Lung (tissue), 12 donors: ENCODE data around the gene CANT1. TPM values are rescaled to one million over a fixed set of nuclear protein-coding genes. Genes with fewer than 3 reads are reported as not detected.

Experiments
- ATAC-seq: fragments of 200-7000 bp; cut with Tn5 transposase; one replicate; pipeline ENCODE4 v1.9.1; 2020; ENCODE audit warnings: moderate number of reproducible peaks; ENCODE audit not compliant: insufficient read depth, low FRiP score
- DNase-seq, 3 donors: peaks; one replicate each; pipeline ENCODE4 v3.0.0-alpha.2; 2013 to 2017
- H3K27ac ChIP-seq, 2 donors: one replicate each; pipeline ENCODE4 v1.5.1; 2013; ENCODE audit warnings: mild to moderate bottlenecking in 2 of 2, moderate library complexity in 2 of 2, control low read depth in 1 of 2, inconsistent platforms in 1 of 2, low read depth in 1 of 2, low read length in 1 of 2
- H3K27me3 ChIP-seq, 3 donors: one replicate each; pipeline ENCODE4 v1.5.1; 2013; ENCODE audit warnings: low read length in 2 of 3; ENCODE audit not compliant: control insufficient read depth in 3 of 3, insufficient read depth in 3 of 3
- H3K36me3 ChIP-seq, 4 donors: one replicate each; pipeline ENCODE4 v1.5.1; 2013; ENCODE audit warnings: low read length in 4 of 4, mild to moderate bottlenecking in 1 of 4, moderate library complexity in 1 of 4; ENCODE audit not compliant: control insufficient read depth in 4 of 4, insufficient read depth in 4 of 4
- H3K4me1 ChIP-seq, 5 donors: one replicate each; pipeline ENCODE4 v1.5.1; 2013; ENCODE audit warnings: low read length in 5 of 5, mild to moderate bottlenecking in 2 of 5, moderate library complexity in 1 of 5; ENCODE audit not compliant: control insufficient read depth in 5 of 5, insufficient read depth in 5 of 5
- H3K4me3 ChIP-seq: one replicate; pipeline ENCODE4 v1.5.1; 2013; ENCODE audit warnings: mild to moderate bottlenecking, control low read depth, moderate library complexity
- H3K9ac ChIP-seq, 2 donors: one replicate each; pipeline ENCODE4 v1.5.1; 2013; ENCODE audit warnings: low read length in 2 of 2, control low read depth in 1 of 2; ENCODE audit not compliant: insufficient read depth in 1 of 2
- H3K9me3 ChIP-seq, 4 donors: one replicate each; pipeline ENCODE4 v1.5.1; 2013; ENCODE audit warnings: low read length in 3 of 4, mild to moderate bottlenecking in 1 of 4, moderate library complexity in 1 of 4; ENCODE audit not compliant: control insufficient read depth in 4 of 4, insufficient read depth in 3 of 4
- WGBS, 2 donors: extraction: QIAGEN DNeasy Blood & Tissue Kit; methylation state at CpG; one replicate each; pipeline ENCODE4 v1.1.7; 2013; 5-methylcytosine and 5-hydroxymethylcytosine counted together
- polyA plus RNA-seq, 2 donors: library from polyadenylated mRNA; stranded (reverse); fragments of 200-250 nt; gene quantifications; one replicate each; pipeline ENCODE4 v1.2.1, GENCODE V29; 2013
- total RNA-seq, 2 donors: library from RNA; depleted of rRNA in 1 of 2; stranded (reverse); fragments of >200 nt in 1 of 2; gene quantifications; one replicate each; pipeline ENCODE4 v1.2.1, GENCODE V29; 2014 to 2021
- TF ChIP-seq, protein P1 (sequence below): IDR thresholded peaks from 2 replicates; pipeline ENCODE4 v1.5.1; 2012; ENCODE audit warnings: mild to moderate bottlenecking; ENCODE audit errors: control extremely low read depth, extremely low read depth
- donor health status: control.
- donor health status: control.
- donor health status: Bipolar disorder and iron deficiency.
- donor health status: healthy.
- donor health status: DM: yes; HTN: yes; CAD: no.

Gene CANT1
- total and polyA plus RNA-seq, 4 donors: 8.5 to 75.8 (median 48.7) TPM

DNA sequence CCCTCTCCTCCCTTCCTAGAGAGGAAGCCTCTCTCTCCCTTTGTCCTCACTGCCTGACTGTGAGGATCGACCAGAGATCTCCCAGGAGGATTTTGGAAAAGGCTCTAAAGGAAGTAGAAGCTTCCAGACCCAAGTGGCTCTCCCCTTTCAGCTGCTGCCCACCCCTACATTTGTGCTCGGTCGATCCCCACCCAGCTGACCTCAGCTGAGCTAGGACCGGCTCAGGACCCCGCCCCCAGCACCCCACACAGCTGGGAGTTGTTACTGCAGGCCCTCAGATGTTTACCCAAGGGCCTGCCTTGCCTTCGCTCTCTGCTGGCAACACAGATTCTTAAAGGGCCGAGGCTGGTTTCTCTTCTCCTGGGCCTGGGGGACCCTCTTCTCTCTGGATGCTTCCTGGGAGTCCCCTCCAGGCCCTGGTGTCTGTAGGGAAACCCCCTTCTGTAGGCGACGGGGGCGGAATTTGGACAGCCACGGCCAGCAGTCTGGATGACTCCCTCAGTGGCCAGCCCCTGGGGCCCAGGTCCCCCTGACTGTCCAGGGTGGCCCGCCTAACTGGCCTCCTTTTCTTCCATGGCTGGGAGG, 57.5 kb downstream of the CANT1 start:
- no peaks in the 10 kb centered on the region for H3K27me3 ChIP-seq
- TF ChIP-seq, protein P1, sequence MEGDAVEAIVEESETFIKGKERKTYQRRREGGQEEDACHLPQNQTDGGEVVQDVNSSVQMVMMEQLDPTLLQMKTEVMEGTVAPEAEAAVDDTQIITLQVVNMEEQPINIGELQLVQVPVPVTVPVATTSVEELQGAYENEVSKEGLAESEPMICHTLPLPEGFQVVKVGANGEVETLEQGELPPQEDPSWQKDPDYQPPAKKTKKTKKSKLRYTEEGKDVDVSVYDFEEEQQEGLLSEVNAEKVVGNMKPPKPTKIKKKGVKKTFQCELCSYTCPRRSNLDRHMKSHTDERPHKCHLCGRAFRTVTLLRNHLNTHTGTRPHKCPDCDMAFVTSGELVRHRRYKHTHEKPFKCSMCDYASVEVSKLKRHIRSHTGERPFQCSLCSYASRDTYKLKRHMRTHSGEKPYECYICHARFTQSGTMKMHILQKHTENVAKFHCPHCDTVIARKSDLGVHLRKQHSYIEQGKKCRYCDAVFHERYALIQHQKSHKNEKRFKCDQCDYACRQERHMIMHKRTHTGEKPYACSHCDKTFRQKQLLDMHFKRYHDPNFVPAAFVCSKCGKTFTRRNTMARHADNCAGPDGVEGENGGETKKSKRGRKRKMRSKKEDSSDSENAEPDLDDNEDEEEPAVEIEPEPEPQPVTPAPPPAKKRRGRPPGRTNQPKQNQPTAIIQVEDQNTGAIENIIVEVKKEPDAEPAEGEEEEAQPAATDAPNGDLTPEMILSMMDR: no peak
- peak overlapping the region in 1 of 2 donors; percentile 49 for H3K9ac ChIP-seq
- DNase-seq (peak; percentile 74 to 88 (median 79)), ATAC-seq (no peak)
- peaks cover 0 to 17% (median 7%) of the 10 kb centered on the region in 4 donors for H3K9me3 ChIP-seq
- peaks cover 0 to 36% (median 13%) of the 10 kb centered on the region in 5 donors for H3K4me1 ChIP-seq
- peaks cover 0 to 4% (median 0%) of the 10 kb centered on the region in 4 donors for H3K36me3 ChIP-seq
- H3K27ac ChIP-seq: no peak overlapping the region
- 54 to 67% methylated on average over 12 of the region's 12 CpGs for WGBS, 2 donors
- H3K4me3 ChIP-seq: no peak overlapping the region

DNA sequence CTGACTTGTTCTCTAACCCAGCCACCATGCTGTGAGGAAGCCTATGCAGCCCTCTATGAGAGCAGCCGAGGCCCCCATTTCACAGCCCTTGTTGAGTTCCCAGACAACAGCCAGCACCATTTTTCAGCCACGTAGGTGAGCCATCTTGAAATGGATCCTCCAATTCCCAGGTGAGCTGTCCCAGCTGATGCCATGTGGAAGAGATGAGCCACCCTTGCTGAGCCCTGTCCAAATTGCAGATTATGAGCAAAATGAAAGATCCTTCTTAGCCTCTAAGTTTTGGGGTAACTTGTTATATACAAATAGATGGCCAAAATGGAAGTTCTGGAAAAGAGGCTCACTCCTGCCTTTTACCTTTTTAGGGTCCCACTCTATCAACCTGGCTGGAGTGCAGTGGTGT, 58.7 kb downstream of the CANT1 start:
- DNase-seq: no peak
- Histone ChIP-seq H3K4me1 (peaks cover 0 to 29% (median 13%) of the 10 kb centered on the region in 5 donors), H3K9ac (no peak overlapping the region), H3K9me3 (peaks cover 0 to 17% (median 7%) of the 10 kb centered on the region in 4 donors), H3K27ac (no peak overlapping the region), H3K27me3 (no peaks in the 10 kb centered on the region), H3K36me3 (peaks cover 0 to 4% (median 0%) of the 10 kb centered on the region in 4 donors), H3K4me3 (no peak overlapping the region)
- no peak for ATAC-seq
- 92 to 98% methylated on average over 2 of the region's 2 CpGs for WGBS, 2 donors
- TF ChIP-seq, protein P1: no peak

DNA sequence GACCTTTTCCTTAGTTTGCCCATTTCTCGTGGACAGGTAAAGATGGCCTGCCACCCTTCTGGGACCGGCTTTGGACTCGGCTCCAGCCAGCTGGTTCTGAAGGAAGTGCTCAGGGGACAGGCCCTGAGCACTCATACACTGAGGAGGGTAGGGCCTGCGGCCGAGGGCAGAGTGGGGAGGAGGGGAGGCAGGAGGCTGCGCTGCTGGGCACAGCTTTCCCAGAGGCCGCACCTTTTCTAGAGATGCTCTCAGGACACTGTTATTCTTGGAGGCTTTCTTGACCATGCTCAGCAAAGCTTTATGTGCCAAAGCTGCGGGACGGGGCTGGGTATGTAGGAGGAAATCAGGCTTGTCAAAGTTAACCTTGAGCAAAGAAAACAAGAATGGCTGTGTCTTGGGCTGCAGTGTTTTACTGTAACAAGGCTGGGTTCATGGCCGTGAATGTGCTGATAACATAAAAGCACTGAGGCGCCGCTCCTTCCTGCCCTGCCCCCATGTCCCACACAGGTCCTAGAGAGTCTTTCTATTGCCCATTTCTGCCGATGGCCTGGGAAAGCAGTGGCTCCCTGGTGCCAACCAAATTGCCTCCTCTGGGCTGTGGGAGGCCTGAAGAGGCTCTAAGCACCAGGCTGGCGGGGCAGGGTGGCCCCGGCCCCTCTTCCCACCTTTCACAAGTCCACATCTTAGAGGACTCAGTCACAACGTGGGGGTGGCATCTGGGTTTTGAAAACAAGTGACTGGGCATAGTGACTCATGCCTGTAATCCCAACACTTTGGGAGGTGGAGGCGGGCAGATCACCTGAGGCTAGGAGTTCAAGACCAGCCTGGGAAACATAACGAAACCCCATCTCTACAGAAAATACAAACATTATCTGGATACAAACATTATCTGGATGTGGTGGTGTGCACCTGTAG, 62.1 kb downstream of the CANT1 start:
- Histone ChIP-seq H3K27ac (peak overlapping the region in 1 of 2 donors; percentile 45), H3K4me1 (peaks cover 0 to 17% (median 8%) of the 10 kb centered on the region in 5 donors), H3K27me3 (no peaks in the 10 kb centered on the region), H3K4me3 (no peak overlapping the region), H3K36me3 (peaks cover 0 to 4% (median 0%) of the 10 kb centered on the region in 4 donors), H3K9ac (no peak overlapping the region), H3K9me3 (peaks cover 0 to 17% (median 7%) of the 10 kb centered on the region in 4 donors)
- no peak for ATAC-seq
- peak in 2 of 3 donors; percentile 31 to 65 for DNase-seq
- 60 to 82% methylated on average over 18 of the region's 18 CpGs for WGBS, 2 donors
- TF ChIP-seq, protein P1: no peak
